GM12878 (cell line): ENCODE measurements around the gene COBLL1. TPM values are rescaled to one million over a fixed set of nuclear protein-coding genes. Genes with fewer than 3 reads are reported as not detected.

Source experiments
- ATAC-seq: fragments of 200-7000 bp; cut with Tn5 transposase; 3 replicates; pipeline ENCODE4 v1.9.1; 2020; ENCODE audit warnings: mild to moderate bottlenecking, moderate library complexity
- BruUV-seq: library from RNA; stranded (reverse); fragments of 400-500 nt; replicated peaks from 2 replicates; lab custom pipeline; 2021; lab: Mats Ljungman, UMichigan
- CTCF ChIA-PET: fragments of 300-600 bp; sonication (Branson Sonifier 250); formaldehyde crosslinking; extraction: SDS; loops from one replicate; lab custom pipeline; 2021; ENCODE audit warnings: inconsistent platforms; lab: Yijun Ruan, JAX
- POLR2A ChIA-PET: fragments of 350-600 bp; formaldehyde crosslinking; extraction: SDS; loops from one replicate; lab custom pipeline; 2021; ENCODE audit warnings: inconsistent platforms; lab: Charles Lee
- RAD21 ChIA-PET: fragments of 300-600 bp; sonication (Branson Sonifier 250); formaldehyde crosslinking; loops from one replicate; lab custom pipeline; 2023; ENCODE audit warnings: antibody characterized with exemption; ENCODE audit not compliant: unreplicated experiment; lab: Charles Lee
- SMC1A ChIA-PET: fragments of 300-600 bp; sonication (Branson Sonifier 250); formaldehyde crosslinking; loops from one replicate; lab custom pipeline; 2023; ENCODE audit not compliant: unreplicated experiment, uncharacterized antibody; lab: Charles Lee
- DNase-seq: peaks from one replicate; pipeline ENCODE4 v3.0.0-alpha.2; 2011; ENCODE audit warnings: low read depth, low spot score
- FAIRE-seq: peaks from 3 replicates; lab custom pipeline; 2011; peaks lifted over from hg19 to GRCh38; lab: Jason Lieb, UNC
- H2AFZ ChIP-seq: 2 replicates; pipeline ENCODE4 v1.6.0; 2011; ENCODE audit warnings: low read depth, low read length, control low read depth; ENCODE audit not compliant: control insufficient read depth
- H3K27ac ChIP-seq: 2 replicates; pipeline ENCODE4 v1.5.1; 2011; ENCODE audit warnings: control low read depth; ENCODE audit not compliant: control insufficient read depth, insufficient read depth
- H3K27me3 ChIP-seq, 2 experiments: replicated peaks in 1 of 2; 2 replicates each; pipeline versions ENCODE4 v1.6.0 to v1.6.1; 2011; ENCODE audit warnings: low read length in 1 of 2; ENCODE audit not compliant: control insufficient read depth in 2 of 2, insufficient read depth in 2 of 2
- H3K36me3 ChIP-seq, 2 experiments: 2 replicates each; pipeline ENCODE4 v1.5.1; 2011; ENCODE audit warnings: low read length in 1 of 2; ENCODE audit not compliant: control insufficient read depth in 2 of 2, insufficient read depth in 2 of 2
- H3K4me1 ChIP-seq: 2 replicates; pipeline ENCODE4 v1.6.1; 2011; ENCODE audit warnings: mild to moderate bottlenecking, low read length, moderate library complexity, mixed read lengths; ENCODE audit not compliant: control insufficient read depth, insufficient read depth
- H3K4me2 ChIP-seq: 2 replicates; pipeline ENCODE4 v1.6.0; 2011; ENCODE audit warnings: control low read depth; ENCODE audit not compliant: control insufficient read depth, insufficient read depth
- H3K4me3 ChIP-seq: fragments of 200-600 bp; sonication (generic); 2 replicates; pipeline ENCODE4 v1.5.1; 2016
- H3K79me2 ChIP-seq: 2 replicates; pipeline ENCODE4 v1.6.0; 2011; ENCODE audit warnings: low read length; ENCODE audit not compliant: control insufficient read depth, insufficient read depth
- H3K9ac ChIP-seq: 2 replicates; pipeline ENCODE4 v1.8.0; 2011; ENCODE audit warnings: low read length, control low read depth, mixed read lengths; ENCODE audit not compliant: control insufficient read depth, insufficient read depth
- H3K9me3 ChIP-seq: replicated peaks from 3 replicates; pipeline ENCODE4 v1.5.1; 2011; ENCODE audit warnings: mild to moderate bottlenecking, low read length; ENCODE audit not compliant: control insufficient read depth, insufficient read depth
- H4K20me1 ChIP-seq: 2 replicates; pipeline ENCODE4 v1.6.0; 2011; ENCODE audit not compliant: control insufficient read depth, insufficient read depth
- ATF3 ChIP-seq: IDR thresholded peaks from 2 replicates; pipeline ENCODE4 v1.6.1; 2011; ENCODE audit warnings: low read depth, mild to moderate bottlenecking, low read length, moderate library complexity, borderline replicate concordance; ENCODE audit errors: extremely low read depth
- BCL11A ChIP-seq: IDR thresholded peaks from 2 replicates; pipeline ENCODE4 v1.6.1; 2011; ENCODE audit warnings: low read depth, low read length
- BHLHE40 ChIP-seq, 2 experiments: fragments of 450-650 bp in 1 of 2; IDR thresholded peaks; 2 replicates each; pipeline ENCODE4 v1.6.1; 2011 to 2017; ENCODE audit warnings: low read depth in 2 of 2, borderline replicate concordance in 1 of 2, improper control_type of control experiment in 1 of 2, low read length in 1 of 2, mild to moderate bottlenecking in 1 of 2
- CHD1 ChIP-seq: IDR thresholded peaks from 2 replicates; pipeline ENCODE4 v1.6.1; 2012; ENCODE audit warnings: low read depth, low read length, improper control_type of control experiment
- FOXK2 ChIP-seq: fragments of 450-650 bp; IDR thresholded peaks from 2 replicates; pipeline ENCODE4 v1.6.1; 2017; ENCODE audit warnings: mild to moderate bottlenecking, moderate library complexity
- GABPA ChIP-seq: IDR thresholded peaks from 2 replicates; pipeline ENCODE4 v1.6.1; 2014; ENCODE audit warnings: antibody characterized with exemption, low read depth, mild to moderate bottlenecking, inconsistent platforms
- IRF5 ChIP-seq: fragments of 450-650 bp; IDR thresholded peaks from 2 replicates; pipeline ENCODE4 v1.6.1; 2017; ENCODE audit warnings: borderline replicate concordance
- JUND ChIP-seq: IDR thresholded peaks from 2 replicates; pipeline ENCODE4 v1.6.1; 2012; ENCODE audit warnings: low read depth, mild to moderate bottlenecking, low read length, improper control_type of control experiment, moderate library complexity
- MAX ChIP-seq: IDR thresholded peaks from 2 replicates; pipeline ENCODE4 v1.6.1; 2012; ENCODE audit warnings: low read depth, low read length, improper control_type of control experiment
- NFXL1 ChIP-seq: fragments of 450-650 bp; IDR thresholded peaks from 2 replicates; pipeline ENCODE4 v1.6.1; 2017; ENCODE audit warnings: antibody characterized with exemption, mild to moderate bottlenecking, borderline replicate concordance
- NFYA ChIP-seq: IDR thresholded peaks from 2 replicates; pipeline ENCODE4 v1.6.1; 2011; ENCODE audit warnings: low read depth, mild to moderate bottlenecking, low read length, improper control_type of control experiment, borderline replicate concordance
- PRDM15 ChIP-seq: fragments of 450-650 bp; formaldehyde crosslinking; IDR thresholded peaks from 2 replicates; pipeline ENCODE4 v1.4.0; 2020; ENCODE audit warnings: mild to moderate bottlenecking, moderate library complexity
- RB1 ChIP-seq: fragments of 450-650 bp; formaldehyde crosslinking; IDR thresholded peaks from 2 replicates; pipeline ENCODE4 v1.6.1; 2017; ENCODE audit warnings: mild to moderate bottlenecking, borderline replicate concordance
- RBBP5 ChIP-seq: fragments of 200-600 bp; sonication (generic); conservative IDR thresholded peaks from 2 replicates; pipeline ENCODE4 v1.6.1; 2016
- SREBF1 ChIP-seq: IDR thresholded peaks from 2 replicates; pipeline ENCODE4 v1.6.1; 2012; ENCODE audit warnings: mild to moderate bottlenecking, low read length
- TARDBP ChIP-seq: IDR thresholded peaks from 2 replicates; pipeline ENCODE4 v1.6.1; 2016; ENCODE audit warnings: borderline replicate concordance
- TCF3 ChIP-seq: IDR thresholded peaks from 2 replicates; pipeline ENCODE4 v1.6.1; 2012; ENCODE audit warnings: low read depth, mild to moderate bottlenecking, low read length, borderline replicate concordance; ENCODE audit not compliant: insufficient read depth
- TCF7 ChIP-seq: IDR thresholded peaks from 2 replicates; pipeline ENCODE4 v1.6.1; 2014; ENCODE audit warnings: antibody characterized with exemption, borderline replicate concordance
- in situ Hi-C: fragments of 300-500 bp; cut with MboI; formaldehyde crosslinking; loops from 9 replicates; pipeline ENCODE4 v1.14.3; 2018; ENCODE audit warnings: mixed read lengths
- intact Hi-C: fragments of 100-400 bp; cut with micrococcal nuclease; formaldehyde crosslinking; loops from one replicate; pipeline ENCODE4 v1.14.2; 2022; ENCODE audit not compliant: unreplicated experiment
- polyA plus RNA-seq, 11 experiments: library from polyadenylated mRNA; depleted of rRNA in 4 of 11; unstranded in 6 of 11; stranded (reverse) in 5 of 11; fragments of >200 nt; fragmentation: Nextera tagmentation in 4 of 11; fragmentation: Illumina TruSeq in 1 of 11; extraction: Ambion mirVana in 4 of 11; extraction: Trizol in 1 of 11; gene quantifications; 1 replicate in 1 of 11; 2 replicates in 10 of 11; pipeline versions ENCODE4 v1.2.1 to v1.2.3, GENCODE V29; 2011 to 2016; ENCODE audit warnings: inconsistent platforms in 2 of 11, missing spikeins in 2 of 11, low read depth in 1 of 11
- total RNA-seq, 4 experiments: library from RNA; depleted of rRNA in 3 of 4; stranded (reverse); fragments of >200 nt in 3 of 4; fragmentation: Illumina TruSeq in 1 of 4; extraction: Trizol in 1 of 4; gene quantifications; 2 replicates each; pipeline versions ENCODE4 v1.2.1 to v1.2.3, GENCODE V29; 2013 to 2021

The COBLL1 gene
- total and polyA plus RNA-seq, 10 of the 15 experiments (the other 5 are each of a cell fraction or from before 2014, with no cell fraction given): 0.46 TPM; not detected in 9

- ATAC-seq (no peak), FAIRE-seq (no peak), DNase-seq (no peak)
- no peaks in the 10 kb centered on the region for H3K79me2 ChIP-seq
- no peaks in the 10 kb centered on the region for H3K9me3 ChIP-seq
- ChIA-PET RAD21 (no interaction called here), POLR2A (no interaction called here), SMC1A (no interaction called here), CTCF (no interaction called here)
- intact Hi-C loops (no loop called here), in situ Hi-C loops (no loop called here)
- no peak overlapping the region for H3K4me2 ChIP-seq
- no peak overlapping the region for H3K4me3 ChIP-seq
- H3K36me3 ChIP-seq: no peaks in the 10 kb centered on the region
- BruUV-seq: no TSS peak
- H4K20me1 ChIP-seq: no peaks in the 10 kb centered on the region
- no peaks in the 10 kb centered on the region for H3K27me3 ChIP-seq
- H3K27ac ChIP-seq: no peak overlapping the region
- no peak overlapping the region for H3K9ac ChIP-seq
- H3K4me1 ChIP-seq: no peaks in the 10 kb centered on the region
- no peak overlapping the region for H2AFZ ChIP-seq
- TF ChIP-seq BHLHE40 (IDR thresholded peaks at IDR 0.05; ENCODE audit: borderline replicate concordance in 1 of 2, low read depth in 2 of 2, low read length in 1 of 2): no peak
- TF ChIP-seq MAX: no peak
- TF ChIP-seq TARDBP: no peak
- no peak for TF ChIP-seq TCF7
- TF ChIP-seq JUND: no peak
- TF ChIP-seq PRDM15 (CRISPR knock-in tag): no peak
- no peak for TF ChIP-seq IRF5
- no peak for TF ChIP-seq ATF3
- TF ChIP-seq BCL11A: no peak
- no peak for TF ChIP-seq NFXL1
- TF ChIP-seq FOXK2: no peak
- TF ChIP-seq NFYA: no peak
- no peak for TF ChIP-seq GABPA
- no peak for TF ChIP-seq RB1
- no peak for TF ChIP-seq CHD1
- TF ChIP-seq SREBF1: no peak
- no peak for TF ChIP-seq RBBP5
- no peak for TF ChIP-seq TCF3
These were observed 147.8 kb downstream of the COBLL1 start for GRCh38 chr2:164693834-164694233.
